Activated CD4-positive, CD25-positive, alpha-beta regulatory T cell treated with anti-CD3 and anti-CD28 coated beads, Interleukin-2, amount 50 U/mL, for 72 hours (primary cell): ENCODE results near the gene KCNK3.
A peak's percentile ranks its signal among the peaks of the same experiment; 100 is the strongest.
"Not testable (repeated sequence)": the region's sequence is repeated elsewhere in the genome, so short reads cannot be mapped to it uniquely, and the experiment has no call there.

ENCODE experiments used
- DNase-seq: peaks from one replicate; pipeline ENCODE4 v3.0.0; 2021

The KCNK3 gene

DNA sequence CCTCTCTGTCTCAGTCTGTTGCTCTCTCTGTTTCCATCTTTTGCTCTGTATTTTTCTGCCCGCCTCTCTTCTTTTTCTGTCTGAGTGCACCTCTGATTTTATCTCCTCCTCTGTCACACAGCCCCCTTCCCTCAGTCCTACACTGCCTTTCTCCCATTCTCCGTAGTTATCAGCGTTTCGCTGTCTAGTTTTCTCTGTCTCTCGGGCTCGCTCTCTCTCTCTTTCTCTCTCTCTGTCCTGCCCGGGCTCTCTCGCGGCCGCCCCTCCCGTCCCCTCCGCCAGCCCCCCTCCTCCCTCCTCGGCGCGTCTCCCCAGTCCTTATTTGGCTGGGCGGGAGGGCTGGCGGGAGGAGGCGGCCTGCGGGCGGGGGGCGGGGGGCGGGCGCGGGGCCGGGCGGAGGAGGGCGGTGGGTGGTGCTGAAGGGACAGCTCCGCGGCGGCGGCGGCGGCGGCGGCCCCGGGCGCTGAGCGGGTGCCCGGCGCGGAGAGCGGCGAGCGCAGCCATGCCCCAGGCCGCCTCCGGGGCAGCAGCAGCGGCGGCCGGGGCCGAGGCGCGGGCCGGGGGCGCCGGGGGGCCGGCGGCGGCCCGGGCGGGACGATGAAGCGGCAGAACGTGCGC, at the start of gene KCNK3:
KCNK3 (plus strand) TSS at position 444 of the 618 bp plus-strand sequence; CDS start at position 598, 154 bp downstream.
- peak; percentile 49 for DNase-seq

DNA sequence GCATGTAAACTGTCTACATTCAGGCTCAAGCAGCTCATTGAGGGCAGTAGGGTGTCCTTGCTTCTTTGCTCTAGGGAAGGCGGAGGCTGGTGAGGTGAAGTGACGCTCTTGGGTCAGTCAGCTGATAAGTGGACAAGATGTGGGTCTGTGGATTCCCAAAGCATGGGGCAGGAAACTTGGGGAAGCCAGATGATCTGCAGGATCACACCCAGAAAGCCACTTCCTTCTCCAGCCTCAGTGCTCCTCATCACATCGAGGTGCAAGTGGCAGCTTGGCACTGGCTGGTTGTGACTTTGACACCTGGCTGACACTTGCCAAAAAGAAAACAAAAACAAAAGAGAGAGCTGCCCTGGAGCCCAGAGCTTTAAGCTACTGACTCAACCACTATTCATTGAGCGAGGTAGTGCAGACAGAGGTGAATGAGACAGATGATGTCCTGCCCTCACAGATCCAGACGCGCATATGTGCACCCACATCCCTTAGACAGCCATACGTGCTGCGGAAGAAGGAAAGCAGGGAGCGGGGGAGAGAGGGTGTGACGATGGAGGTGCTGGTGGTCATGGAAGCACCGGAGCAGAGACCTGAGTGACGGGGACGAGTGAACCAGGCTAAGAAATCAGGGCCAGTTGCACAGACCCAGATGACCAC, 48.2 kb upstream of the KCNK3 start:
- DNase-seq, result no peak

DNA sequence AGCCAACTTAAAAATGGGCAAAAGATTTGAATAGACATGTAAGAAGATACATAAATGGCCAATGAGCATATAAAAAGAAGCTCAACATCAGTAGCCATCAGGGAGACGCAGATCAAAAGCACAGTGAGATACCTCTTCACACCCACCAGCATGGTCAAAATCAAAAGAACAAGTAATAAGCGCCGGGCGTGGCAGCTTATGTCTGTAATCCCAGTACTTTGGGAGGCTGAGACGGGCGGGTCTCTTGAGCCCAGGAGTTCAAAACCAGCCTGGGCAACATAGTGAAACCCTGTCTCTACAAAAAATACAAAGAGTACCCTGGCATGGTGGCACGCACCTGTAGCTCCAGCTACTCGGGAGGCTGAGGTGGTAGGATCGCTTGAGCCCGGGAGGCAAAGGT, 46.8 kb upstream of the KCNK3 start:
- DNase-seq, result no peak

DNA sequence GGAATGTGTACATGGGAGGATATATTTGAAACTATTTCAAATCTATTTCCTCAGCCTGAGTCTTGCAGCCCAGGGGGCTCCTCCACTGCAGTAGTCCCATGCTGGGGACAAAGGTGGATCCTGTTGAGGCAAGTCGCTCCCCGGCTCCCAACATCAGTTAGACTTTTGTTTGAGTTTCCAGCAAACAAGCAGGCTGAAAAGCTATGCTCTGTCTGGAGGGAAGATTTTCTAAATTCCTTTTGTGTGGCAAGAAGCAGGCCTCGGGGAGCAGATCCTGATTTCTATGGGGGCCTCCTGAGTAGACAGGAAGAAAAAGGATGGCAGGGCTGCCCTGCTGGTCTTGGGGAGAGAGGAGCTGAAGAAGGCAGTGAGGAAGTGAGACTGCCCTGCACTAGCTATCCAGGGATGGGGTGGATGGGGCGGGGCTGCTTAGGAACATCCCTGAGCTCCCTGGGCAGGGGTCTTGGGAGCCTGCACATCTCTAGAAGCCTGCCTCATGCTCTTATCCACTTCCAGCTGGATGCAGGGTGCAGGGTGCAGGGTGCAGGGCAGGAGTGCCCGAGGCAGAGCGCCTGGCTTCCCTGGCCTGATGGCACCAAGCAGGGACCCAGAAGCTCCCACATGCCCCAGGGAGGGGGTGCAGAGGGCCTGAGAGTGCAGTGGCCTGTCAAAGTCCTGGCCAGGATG, 45.4 kb upstream of the KCNK3 start:
- no peak for DNase-seq

DNA sequence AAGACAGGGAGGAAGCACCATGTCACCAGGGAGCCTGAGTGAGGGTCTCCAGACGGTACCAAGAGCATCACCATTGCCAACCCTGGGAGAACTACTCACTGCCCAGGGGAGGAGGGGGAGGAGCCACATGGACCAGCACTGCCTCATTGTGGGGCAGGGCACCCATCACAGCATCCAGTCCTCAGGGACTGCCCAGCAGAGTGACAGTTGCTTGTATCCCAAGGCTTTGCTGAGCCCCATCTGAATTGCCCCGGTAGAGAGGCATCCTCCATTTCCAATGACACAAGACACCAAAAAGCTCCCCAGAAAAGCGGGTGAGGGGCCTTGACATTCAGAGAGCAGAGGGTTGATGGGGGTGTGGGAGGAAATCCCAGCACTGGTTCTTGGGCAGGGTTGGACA, 44.5 kb upstream of the KCNK3 start:
- no peak for DNase-seq

DNA sequence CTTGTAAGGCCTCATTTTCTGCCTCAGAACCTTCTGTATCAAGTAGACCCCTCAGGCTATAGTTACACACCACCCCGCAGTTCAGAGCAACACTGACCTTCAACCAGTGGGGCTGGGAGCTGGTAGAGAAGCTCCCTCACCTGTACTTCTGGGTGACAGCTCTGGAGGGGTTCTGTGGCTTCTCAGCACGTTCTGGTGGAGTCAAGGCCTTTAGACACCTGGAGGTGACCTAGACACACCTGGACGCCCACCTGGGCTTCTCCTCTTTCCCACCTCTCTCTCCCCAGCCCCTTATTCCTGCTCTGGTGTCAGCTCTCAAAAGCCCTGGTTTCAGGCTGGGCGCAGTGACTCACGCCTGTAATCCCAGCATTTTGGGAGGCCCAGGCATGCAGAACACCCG, 44.0 kb upstream of the KCNK3 start:
- DNase-seq, result no peak

DNA sequence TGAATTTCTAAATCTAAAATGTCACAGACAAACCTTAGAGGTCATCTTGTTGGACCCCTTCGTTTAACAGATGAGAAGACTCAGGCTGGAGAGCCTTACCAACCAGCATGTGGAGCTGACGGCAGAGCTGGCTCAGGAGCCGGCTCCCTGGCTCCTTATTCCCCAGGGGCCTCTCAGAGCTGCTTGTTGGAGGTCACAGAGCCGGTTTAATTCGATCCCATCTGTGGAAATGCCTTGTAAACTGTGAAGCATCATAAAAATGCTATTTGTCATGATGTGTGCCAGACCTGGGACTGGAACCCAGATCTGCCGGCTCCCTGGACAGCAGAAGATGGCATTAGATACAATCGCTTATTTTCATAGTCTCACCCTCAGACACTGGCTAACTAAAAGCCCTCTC, 43.2 kb upstream of the KCNK3 start:
- DNase-seq, result no peak

DNA sequence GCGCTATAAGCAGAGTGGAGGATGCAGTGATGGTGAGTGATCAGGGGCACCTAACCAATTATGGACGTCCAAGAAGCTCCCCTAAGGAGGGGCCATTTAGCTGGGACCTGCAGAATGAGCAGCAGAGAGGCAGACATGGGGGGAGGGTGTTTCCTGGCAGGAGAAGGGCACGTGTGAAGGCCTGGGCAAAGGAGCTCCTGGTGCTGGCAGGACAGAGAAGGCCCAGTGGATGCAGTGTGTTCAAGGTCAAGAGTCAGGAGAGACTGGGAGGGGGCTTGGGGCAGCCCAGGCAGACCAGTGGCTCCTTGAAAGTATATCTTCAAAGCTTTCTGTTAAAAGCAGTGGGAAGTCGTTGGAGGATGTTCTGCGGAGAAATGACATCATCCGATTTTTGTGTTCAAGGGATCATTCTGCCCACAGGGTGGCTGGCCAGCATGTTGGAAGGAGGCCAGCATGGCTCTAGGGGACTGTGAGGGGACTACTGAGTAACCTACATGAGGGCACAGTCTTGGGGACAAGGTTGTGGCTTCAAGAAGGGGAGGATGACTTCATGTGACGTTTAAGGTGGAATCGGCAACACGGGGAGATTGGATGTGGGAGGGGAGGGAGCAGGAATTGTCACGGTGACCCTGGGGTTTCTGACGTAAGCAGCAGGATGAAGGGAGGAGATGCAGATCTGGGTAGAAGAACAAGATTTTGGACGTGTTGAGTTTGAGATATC, 42.4 kb upstream of the KCNK3 start:
- DNase-seq, result no peak

DNA sequence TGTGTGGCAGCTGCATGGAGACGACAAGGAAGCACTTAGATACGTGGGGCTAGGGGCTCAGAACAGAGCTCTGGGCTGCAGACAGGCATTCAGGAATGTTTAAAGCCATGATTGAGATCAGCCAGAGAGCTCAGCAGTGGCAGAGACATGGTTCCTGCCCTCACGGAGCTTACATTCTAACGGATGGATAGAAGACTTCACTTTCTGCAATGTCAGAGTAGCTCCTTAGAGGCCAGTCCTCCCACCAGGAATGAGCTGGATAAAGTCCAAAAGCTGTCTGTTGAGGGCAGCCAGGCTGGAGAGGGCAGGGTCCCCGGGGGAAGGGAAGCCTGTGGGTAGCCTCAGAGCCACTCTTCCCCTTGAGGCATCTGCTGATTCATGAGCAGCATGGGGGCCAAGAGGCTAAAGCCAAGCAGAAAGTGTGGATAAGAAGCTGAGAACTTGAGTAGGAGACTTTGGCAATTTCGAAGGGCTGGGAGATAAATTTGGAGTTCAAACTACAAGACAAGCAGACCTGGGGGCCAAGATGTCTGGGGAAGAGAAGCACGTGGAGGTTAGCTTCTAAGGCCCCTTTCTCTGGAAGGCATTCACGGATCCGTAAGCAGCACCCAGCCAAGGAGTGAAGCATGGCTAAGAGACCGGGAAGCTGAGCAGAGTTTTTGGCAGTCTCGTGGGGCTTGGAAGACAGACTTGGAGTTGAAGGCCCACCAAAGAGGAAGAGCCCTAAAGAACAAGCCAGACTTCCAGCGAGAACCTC, 41.6 kb upstream of the KCNK3 start:
- DNase-seq, result no peak

DNA sequence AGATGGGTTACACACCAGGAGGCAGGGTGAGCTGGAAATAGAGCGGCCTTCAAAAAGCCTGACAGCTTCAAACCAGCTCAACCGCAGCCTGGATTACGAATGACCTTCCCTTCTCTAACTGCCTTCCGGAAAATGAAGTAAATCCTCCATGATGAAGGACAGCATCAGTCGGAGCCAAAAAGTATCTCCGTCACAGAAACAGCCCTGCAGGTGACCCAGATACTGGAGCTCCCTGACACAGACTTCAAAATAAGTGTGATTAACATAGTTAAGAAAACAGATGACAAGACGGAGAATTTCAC, 41.1 kb upstream of the KCNK3 start:
- DNase-seq, result no peak

DNA sequence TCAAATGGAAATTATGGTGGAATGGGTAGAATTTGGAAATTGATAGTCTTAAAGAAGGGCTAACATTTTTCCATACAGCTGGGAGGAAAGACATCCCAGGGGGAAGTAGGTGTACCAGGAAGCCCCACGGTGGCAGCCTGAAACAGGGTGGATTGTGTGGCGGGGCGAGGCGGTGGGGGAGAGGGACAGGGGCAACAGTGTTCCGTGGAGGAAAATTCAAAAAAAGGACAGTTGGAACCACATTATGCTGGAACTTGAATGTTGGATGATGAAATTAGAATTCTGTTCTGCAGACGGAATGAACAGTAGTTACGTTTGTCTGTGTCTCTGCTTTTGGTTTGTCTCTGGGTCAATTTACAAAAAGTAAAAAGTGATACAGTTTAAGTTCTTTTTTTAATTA, 40.7 kb upstream of the KCNK3 start:
- no peak for DNase-seq

DNA sequence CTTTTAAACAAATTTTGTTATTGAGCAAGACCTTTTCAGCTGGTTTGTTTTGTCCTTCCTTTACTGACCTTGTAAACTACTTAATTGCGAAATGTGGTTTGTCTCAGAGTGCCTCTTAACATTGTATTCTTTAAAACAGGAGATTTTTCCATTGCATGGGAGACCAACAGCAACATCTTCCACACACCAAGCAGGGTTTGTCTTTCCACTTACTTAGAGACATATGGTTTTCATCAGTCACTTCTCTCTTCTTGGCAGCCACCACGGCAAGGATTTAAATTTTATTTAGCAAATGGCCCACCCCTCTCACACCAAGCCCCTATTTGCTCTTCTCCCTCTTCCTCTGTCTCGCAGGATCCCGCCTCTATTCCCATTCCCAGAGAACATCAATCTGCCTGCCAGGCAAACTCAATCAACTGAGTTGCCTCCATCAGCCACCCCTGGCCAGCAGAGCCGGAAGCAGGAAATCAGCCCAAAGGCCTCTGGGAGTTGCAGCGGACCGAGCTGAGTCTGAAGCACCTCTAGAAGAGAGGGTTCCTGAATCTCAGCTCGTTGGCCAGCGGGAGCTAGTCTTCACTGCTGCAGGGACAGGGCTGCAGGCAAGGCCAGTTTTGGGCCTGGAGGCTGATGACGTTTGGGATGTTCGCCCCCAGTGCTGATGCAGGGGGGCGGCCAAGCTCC, 40.0 kb upstream of the KCNK3 start:
- no peak for DNase-seq

DNA sequence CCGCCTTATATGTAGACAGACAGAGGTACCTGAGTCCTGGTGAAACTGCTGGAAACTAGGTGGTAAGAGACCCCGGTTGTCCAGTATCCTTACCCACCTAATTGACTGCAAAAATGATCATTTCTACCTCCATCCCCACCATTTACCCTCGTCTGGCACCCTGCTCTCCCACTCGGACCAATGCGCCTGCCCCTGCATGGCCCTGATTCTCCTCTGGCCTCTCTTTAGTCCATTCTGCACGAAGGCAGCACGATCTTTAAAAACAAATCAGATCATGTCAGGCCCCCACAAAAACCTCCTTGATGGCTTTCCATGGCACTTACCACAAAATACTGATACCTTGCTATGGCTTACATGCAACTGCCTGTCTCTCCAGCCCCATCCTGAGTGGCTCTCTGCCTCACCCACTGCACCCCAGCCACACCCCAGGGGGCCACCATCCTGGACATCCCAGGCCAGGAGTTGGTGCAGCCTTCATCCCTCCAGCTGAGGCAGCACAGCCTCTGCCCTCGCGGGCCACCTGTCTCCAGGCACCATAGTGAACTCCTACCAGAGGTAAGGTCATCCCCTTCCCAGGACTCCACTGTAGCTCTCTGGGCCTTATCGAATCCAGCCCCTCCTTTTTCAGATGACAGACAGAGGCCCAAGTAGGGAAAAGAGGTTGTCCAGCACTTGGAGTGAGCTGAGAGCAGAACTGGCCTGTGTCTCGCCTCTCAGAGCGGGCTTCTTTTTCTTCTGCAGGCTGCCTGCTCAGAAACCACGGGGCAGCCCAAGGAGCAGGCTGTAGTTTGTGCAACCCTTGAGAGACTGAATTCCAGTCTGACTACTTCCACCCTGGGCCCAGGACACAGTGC, 39.1 kb upstream of the KCNK3 start:
- no peak for DNase-seq

DNA sequence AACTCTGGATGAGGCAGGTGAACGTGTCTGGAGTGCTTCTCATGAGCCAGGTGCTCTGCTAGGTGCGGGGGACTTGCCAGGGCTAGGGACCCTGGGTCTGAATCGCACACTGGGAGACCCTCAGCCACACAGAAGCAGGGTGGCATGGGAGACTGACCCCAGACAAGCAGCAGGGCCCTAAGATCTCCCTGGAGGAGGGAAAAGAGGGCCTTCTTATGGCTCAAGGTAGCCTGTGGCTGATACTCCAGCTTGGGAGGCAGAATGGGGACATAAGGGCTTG, 38.5 kb upstream of the KCNK3 start:
- no peak for DNase-seq

DNA sequence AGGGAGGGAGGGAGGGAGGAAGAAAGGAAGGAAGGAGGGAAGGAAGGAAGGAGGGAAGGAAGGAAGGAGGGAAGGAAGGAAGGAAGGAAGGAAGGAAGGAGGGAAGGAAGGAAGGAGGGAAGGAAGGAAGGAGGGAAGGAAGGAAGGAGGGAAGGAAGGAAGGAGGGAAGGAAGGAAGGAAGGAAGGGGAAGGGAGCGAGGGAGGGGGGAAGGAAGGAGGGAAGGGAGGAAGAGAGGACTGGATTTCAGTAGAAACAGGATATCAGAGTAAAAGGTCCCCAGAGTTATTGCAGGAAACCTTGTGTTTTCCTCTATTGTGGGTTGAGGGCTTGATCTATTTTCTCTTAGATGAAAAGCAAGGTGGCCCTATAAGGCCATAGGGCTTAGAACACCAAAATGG, 37.4 kb upstream of the KCNK3 start:
- DNase-seq, result not testable (repeated sequence)

DNA sequence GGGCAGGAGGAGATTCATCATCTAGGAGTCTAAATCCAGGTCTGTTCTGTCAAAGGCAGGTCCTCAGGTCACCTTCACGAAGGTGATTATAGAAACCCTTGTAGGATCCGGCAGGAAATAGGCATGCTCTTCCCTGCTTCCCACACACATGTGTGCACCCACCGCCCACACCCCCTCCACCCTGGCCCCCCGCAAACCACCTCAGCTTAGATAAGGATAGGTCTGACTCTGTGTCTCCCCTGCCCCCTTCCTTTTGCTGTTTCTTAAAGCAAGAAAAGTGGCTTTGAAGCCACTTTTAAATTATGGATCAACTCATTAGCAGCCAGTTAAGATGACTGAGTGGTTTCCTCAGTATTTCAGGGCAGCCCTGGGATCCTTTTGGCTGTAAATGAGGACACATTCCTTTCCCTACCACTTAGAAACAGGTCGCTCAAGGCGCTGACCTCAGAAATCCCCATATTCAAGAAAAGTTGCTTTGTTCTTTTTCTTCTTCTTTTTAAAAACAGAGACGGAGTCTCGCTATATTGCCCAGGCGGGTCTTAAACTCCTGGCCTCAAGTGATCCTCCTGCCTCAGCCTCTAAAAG, 36.8 kb upstream of the KCNK3 start:
- no peak for DNase-seq

DNA sequence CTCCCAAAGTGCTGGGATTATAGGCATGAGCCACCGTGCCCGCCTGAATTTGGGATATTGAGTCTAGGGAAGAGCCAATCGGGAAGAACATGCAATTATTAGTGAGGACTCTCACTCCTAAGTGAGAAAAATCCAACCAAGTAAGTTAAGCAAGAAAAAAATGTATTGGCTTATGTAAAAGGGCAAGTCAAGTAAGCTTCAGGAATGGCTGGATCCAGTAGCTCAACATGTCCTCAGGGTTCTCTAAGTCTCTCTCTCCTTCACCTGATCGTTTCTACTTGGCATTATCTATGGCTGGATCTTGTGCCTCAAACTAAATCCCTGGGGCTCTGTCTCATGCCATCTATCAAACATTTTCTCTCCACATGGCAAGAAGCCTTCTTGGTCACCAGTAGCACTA, 35.3 kb upstream of the KCNK3 start:
- no peak for DNase-seq

DNA sequence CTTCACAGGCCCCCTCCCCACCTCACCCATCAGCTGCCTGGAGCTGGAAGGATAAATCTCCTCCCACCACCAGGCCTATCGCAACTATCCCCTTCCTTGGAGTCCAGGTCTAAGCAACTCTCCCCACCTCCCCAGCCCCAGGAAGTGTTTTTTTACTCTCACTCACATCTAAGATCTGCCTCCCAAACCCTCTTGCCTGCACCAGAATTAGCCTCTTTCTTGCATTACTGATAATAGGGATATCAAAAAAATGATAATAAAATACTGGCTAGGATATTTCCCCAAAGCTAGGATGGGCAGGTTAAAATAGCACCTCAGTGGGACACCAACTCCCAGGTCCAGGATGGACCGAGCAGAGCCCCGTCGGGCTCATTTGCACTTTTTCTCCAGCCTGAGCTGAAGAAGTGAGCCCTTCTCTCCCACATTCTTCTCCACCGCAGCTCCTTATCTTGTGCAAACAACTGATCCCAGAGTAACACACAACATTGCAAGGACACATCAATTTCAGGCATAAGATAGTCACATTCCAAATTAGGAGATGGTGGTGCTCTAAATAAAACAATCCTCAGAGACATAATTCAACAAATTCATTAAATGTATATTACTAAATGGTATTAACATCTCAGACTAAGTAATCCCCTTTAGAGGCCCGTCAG, 33.7 kb upstream of the KCNK3 start:
- no peak for DNase-seq

DNA sequence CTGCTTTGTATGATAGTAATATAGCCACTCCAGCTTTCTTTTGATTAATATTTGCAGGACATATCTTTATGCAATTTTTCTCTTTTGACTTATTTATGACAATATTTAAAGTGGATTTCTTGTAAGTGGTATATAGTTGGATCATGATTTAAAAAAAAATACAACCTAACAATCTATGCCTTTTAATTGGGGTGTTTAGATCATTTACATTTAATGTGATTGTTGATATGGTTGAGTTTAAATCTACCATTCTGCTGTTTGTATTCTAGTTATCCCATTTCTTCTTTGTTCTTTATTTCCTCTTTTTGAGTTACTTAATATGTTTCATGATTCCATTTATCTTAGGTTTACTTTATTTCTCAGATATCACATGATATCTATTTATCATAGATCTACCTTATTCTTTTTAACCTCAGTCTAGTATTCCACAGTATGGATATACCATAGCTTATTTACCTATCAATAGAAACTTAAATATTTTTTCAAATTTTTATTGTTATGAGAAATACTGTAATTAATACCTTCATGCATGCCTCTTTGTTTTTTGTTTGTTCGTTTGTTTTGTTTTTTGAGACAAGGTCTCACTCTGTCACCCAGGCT, 32.1 kb upstream of the KCNK3 start:
- DNase-seq, result no peak

DNA sequence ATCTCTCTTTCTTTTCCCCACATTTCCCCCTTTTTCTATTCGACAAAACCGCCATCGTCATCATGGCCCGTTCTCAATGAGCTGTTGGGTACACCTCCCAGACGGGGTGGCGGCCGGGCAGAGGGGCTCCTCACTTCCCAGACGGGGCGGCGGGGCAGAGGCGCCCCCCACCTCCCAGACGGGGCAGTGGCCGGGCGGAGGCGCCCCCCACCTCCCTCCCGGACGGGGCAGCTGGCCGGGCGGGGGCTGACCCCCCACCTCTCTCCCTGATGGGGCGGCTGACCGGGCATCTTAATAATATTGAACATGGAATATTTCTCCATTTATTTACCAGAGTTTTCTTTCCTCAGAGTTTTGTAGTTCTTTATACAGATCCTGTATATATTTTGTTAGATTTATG, 27.2 kb upstream of the KCNK3 start:
- DNase-seq, result not testable (repeated sequence)

DNA sequence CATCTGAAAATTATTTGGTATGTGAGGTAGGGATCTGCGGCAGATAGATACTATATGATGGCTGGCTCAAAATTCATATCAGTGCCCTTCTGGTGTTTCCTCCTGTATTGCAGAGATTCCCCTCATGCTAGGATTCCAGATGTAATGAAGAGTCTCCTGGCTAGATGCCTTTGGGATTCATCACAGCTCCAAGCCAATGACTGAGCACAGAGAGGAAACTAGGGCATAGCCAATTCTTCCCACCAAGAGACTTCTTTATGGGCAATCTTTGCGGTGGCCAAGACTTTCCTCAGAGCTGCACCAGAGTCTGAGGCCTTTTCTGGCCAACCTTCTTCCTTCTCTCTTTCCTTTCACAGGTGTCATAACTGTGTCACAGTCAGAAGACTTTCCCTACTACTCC, 25.9 kb upstream of the KCNK3 start:
- DNase-seq, result no peak
